Measurements from ENCODE around the gene SLC1A2. TPM values are rescaled to one million over a fixed set of nuclear protein-coding genes. Genes with fewer than 3 reads are reported as not detected.

The SLC1A2 gene
- total RNA-seq, 1 experiment from 2014 or later, result 0.50 TPM

GRCh38 chr11:35262056-35262455 lies 157.3 kb downstream of the SLC1A2 start:
- H3K56ac ChIP-seq (ENCODE audit: insufficient read length, low read depth, low read length), result no peak overlapping the region
- no peaks in the 10 kb centered on the region for H4K20me1 ChIP-seq (ENCODE audit: control insufficient read depth, insufficient read depth, insufficient read length)
- no peak overlapping the region for H3K27ac ChIP-seq (ENCODE audit: insufficient read length, low read depth, low read length)
- H4K91ac ChIP-seq (ENCODE audit: insufficient read length, low read depth, low read length), result no peak overlapping the region
- no peak for DNase-seq
- no peak for TF ChIP-seq CTCF (conservative IDR thresholded peaks at IDR 0.05)
- H3K4me1 Mint-ChIP-seq, result no peaks in the 10 kb centered on the region
- no peak overlapping the region for H4K5ac ChIP-seq (ENCODE audit: insufficient read length, low read depth, low read length)
- H2BK120ac ChIP-seq (ENCODE audit: low read depth, low read length, poor library complexity, severe bottlenecking), result no peak overlapping the region
- no peak overlapping the region for H3K23ac ChIP-seq (ENCODE audit: insufficient read length, low read depth, low read length)
- H3K9me3 ChIP-seq (ENCODE audit: control insufficient read depth, low read depth, low read length), result no peaks in the 10 kb centered on the region
- no peaks in the 10 kb centered on the region for H3K27me3 ChIP-seq (ENCODE audit: insufficient read depth, low read length)
- WGBS (ENCODE audit: extremely low coverage, insufficient read length, low lambda C conversion rate), result no CpG with 5 or more reads among the region's 3 CpGs
- H2AFZ ChIP-seq (ENCODE audit: low read length), result no peak overlapping the region
- H4K8ac ChIP-seq (replicated peaks; ENCODE audit: insufficient read length, low read depth, low read length), result no peak overlapping the region
- no peak overlapping the region for H3K27ac Mint-ChIP-seq
- H3K79me2 ChIP-seq (ENCODE audit: insufficient read depth, low read length), result no peaks in the 10 kb centered on the region
- no peak overlapping the region for H3K4me3 Mint-ChIP-seq
- H3K14ac ChIP-seq (ENCODE audit: insufficient read depth, low read length), result no peak overlapping the region
- no peaks in the 10 kb centered on the region for H3K23me2 ChIP-seq (ENCODE audit: insufficient read length, low read depth, low read length, poor library complexity, severe bottlenecking)
- H2BK5ac ChIP-seq (ENCODE audit: insufficient read length, low read length), result no peak overlapping the region
- no peak overlapping the region for H2BK15ac ChIP-seq (ENCODE audit: low read depth, low read length)
- H2BK20ac ChIP-seq (ENCODE audit: low read depth, low read length, poor library complexity, severe bottlenecking), result no peak overlapping the region
- H3K36me3 Mint-ChIP-seq (ENCODE audit: insufficient read depth in 1 of 3, low read depth in 3 of 3), result no peaks in the 10 kb centered on the region
- H2AK5ac ChIP-seq (ENCODE audit: insufficient read length, low read length), result no peak overlapping the region
- no peak overlapping the region for H2BK12ac ChIP-seq (ENCODE audit: insufficient read length, low read depth, low read length)
- no peak overlapping the region for H3K4ac ChIP-seq (ENCODE audit: low read depth, low read length)
- H3K4me1 ChIP-seq (ENCODE audit: insufficient read depth, low read length), result no peaks in the 10 kb centered on the region
- no peak overlapping the region for H3K9ac ChIP-seq (ENCODE audit: extremely low read depth, insufficient read length, low read length)
- H3K4me2 ChIP-seq (ENCODE audit: insufficient read depth, insufficient read length, low read length), result no peak overlapping the region
- H3K18ac ChIP-seq (ENCODE audit: insufficient read length, low read depth, low read length), result no peak overlapping the region
- no peaks in the 10 kb centered on the region for H3K79me1 ChIP-seq (ENCODE audit: insufficient read depth, low read depth, low read length, poor library complexity, severe bottlenecking)
- no peaks in the 10 kb centered on the region for H3K27me3 Mint-ChIP-seq (ENCODE audit: low read depth)
- H3K9me3 Mint-ChIP-seq, result no peaks in the 10 kb centered on the region
- no peak overlapping the region for H3T11ph ChIP-seq (ENCODE audit: low read length)

Measured in H9 (cell line).